NOMO-1 treated with DMSO at 0.1 percent for 48 hours (cell line): Measurements from ENCODE around the gene BCL2L1.

ENCODE experiments used
- DNase-seq: peaks from one replicate; lab custom pipeline; 2025; ENCODE audit not compliant: unreplicated experiment; lab: John Stamatoyannopoulos, UW

Gene BCL2L1

GRCh38 chr20:31615416-31615815 is 107.3 kb downstream of the BCL2L1 start:
- DNase-seq: no peak
